ENCODE measurements around the gene CSNK1G1.

The CSNK1G1 gene

GRCh38 chr15:64152507-64153387, 203.2 kb downstream of the CSNK1G1 start:
- no peak for DNase-seq

GRCh38 chr15:64151727-64152506, 204.1 kb downstream of the CSNK1G1 start, which contains the start of gene SNX22:
Gene SNX22, plus strand, starts transcription at chr15:64151731. Its CDS starts 45 bp downstream, at chr15:64151776.
- peak; percentile 17 for DNase-seq

DNA sequence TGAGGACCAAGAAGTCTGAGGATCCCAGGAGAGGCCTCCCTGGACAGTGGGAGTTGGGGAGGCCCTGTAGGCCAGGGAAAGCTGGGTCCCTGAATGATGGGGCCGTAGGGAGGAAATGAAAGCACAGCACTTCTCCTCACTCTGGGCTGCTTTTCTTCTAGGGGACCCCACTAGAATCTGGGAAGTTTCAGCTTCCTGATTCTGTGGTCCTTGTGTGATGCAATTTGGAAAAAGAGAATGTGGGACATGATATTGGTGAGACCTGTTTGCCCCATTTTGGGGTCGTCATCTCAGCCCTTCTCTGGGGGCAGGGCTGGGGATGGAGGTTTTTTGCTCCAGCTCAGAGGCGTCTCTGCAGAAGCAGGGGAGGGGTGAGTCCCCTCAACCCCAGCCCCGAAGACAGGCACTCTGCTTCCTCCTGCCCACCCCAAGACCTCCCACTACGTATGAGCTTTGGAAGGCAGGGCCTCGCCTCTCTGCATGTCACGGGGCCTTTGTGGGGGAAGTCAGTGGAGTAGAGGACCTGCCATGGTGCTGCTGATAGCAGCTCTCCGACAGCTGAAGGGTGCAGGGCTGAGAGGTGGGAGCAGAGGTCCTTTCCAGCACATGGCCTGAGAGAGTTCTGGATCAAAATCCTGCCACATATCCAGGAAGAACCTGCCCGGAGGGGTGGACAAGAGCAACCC, 205.9 kb downstream of the CSNK1G1 start:
- DNase-seq: no peak

GRCh38 chr15:64149424-64149823, 206.5 kb downstream of the CSNK1G1 start:
- DNase-seq: no peak

DNA sequence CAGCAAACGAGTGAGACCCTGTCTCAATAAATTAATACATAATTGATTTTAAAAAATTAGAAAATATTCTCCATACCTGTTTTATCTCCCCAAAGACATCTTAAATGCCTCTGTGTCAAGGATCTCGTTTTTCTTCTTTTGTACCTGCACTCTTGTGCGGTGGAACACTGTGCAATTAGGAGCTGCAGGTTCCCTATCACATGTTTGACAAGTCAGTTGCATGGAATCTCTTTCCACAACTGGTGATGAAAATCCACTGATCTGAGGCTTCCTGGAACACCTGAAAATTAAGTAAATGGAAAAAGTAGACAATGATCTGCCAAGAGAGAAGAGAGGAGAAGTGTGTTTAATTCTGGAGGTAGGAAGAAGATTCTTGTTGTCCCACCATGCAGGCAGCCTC, 207.4 kb downstream of the CSNK1G1 start:
- no peak for DNase-seq

- DNase-seq: no peak
Observed at GRCh38 chr15:64148168-64148567, 207.8 kb downstream of the CSNK1G1 start.

- DNase-seq: no peak
Observed at GRCh38 chr15:64146885-64147681, 208.9 kb downstream of the CSNK1G1 start.

GRCh38 chr15:64146520-64146884, 209.5 kb downstream of the CSNK1G1 start:
- no peak for DNase-seq

GRCh38 chr15:64146041-64146440, 209.9 kb downstream of the CSNK1G1 start:
- no peak for DNase-seq

- DNase-seq: no peak
Observed at GRCh38 chr15:64144565-64145281, 211.2 kb downstream of the CSNK1G1 start.

- DNase-seq: no peak
Observed at GRCh38 chr15:64144192-64144564, 211.8 kb downstream of the CSNK1G1 start.

GRCh38 chr15:64143276-64143675, 212.7 kb downstream of the CSNK1G1 start:
- no peak for DNase-seq

DNA sequence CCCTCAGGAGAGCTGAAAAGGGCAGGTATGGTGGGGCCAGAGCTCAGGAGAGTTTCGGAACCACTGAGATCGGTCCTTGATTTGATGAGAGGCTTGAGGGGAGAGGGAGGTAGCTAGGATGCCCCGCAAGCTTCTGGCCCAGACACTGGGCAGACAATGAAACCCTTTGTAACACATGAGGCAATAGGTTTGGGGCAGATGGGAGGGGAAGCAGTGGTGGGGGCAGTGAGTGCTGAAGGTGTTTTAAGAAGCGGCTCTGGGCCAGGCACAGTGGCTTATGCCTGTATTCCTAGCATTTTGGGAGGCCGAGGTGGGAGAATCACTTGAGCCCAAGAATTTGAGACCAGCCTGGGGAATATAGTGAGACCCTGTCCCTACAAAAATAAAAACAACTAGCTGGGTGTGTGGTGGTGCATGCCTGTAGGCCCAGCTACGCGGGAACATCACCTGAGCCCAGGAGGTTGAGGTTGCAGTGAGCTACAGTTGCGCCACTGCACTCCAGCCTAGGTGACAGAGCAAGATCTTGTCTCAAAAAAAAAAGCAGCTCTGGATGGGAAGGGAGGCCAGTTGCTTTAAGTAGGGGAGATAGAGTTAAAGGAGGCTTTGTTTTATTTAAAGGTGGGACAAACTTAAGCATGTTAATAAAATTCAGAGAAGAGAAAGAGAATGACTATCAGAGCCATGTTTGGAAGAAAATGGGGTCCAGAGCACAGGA, 214.0 kb downstream of the CSNK1G1 start:
- DNase-seq: no peak

DNA sequence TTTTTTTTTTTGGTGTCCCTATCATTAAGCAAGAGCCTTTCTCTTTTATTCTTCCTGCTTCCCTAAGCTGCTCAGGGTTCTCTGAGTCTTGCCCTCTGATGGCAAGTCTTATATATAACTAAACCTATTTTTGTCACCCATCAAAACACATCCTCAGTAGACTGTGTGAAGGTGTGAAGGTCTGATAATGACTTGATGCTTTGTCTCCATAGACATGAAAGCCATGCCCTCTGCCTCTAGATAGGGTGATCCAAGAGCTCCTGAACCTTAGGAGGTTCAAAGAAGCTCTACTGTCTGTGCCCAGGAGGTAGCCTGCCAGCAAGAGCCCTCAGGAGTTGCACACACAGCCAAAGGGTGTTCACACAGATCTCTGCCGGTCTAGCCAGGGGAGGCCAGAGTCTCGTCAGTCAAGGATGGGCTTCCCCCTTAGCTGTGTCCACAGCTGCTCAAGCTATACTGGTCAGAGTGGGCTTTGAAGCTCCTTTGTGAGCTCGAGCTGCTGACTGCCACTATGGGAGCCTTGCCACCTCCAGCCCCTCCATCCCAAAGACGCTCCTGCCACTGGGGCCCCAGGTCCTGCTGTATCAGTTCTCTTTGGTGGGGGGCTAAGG, 217.5 kb downstream of the CSNK1G1 start:
- no peak for DNase-seq

DNA sequence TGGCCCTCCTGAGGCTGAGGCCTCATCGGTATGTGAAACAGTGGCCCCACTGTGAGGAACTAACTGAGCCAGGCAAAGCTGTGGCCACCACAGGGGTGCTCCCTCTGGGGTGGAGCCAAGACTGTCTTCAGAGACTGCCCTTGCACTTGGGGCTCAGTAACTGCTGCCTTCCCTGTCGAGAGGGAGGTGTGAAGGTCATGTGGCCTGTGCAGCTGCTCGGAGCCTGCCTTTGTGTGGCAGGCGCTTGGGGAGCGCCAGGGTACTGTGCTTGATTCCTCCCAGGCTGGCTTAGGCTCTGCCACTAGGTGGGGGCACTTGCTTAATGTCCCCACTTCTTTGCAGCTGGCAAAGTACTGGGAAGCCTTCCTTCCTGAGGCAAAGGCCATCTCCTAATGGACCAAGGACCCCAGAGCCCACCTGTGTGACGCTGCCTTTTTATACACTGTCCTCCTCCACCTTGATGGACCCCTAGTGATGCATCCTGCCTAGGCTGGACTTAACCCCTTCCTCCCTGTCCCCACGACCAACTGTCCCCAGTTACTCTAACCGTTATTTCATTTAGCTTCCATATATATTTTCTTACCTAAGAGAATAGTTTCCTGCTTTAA, 218.6 kb downstream of the CSNK1G1 start:
- DNase-seq: no peak

DNA sequence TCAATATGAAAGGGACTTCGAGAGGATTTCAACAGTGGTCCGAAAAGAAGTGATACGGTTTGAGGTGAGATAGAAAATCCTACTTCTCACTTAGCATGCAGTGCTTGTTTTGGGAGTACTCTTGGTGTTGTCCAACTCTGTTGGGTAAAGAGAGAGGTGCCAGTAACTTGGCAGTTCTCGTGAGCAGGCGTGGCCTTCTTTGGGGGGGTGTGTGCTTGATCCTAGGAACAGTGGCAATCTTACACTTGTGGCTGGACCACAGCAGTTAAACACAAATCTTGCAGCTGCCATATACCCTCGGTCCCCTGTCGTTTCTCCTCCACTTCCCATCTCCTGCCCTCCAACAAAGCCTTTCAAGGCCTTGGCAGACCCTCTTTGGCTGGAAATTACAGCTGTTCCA, 219.6 kb downstream of the CSNK1G1 start:
- DNase-seq: no peak

DNA sequence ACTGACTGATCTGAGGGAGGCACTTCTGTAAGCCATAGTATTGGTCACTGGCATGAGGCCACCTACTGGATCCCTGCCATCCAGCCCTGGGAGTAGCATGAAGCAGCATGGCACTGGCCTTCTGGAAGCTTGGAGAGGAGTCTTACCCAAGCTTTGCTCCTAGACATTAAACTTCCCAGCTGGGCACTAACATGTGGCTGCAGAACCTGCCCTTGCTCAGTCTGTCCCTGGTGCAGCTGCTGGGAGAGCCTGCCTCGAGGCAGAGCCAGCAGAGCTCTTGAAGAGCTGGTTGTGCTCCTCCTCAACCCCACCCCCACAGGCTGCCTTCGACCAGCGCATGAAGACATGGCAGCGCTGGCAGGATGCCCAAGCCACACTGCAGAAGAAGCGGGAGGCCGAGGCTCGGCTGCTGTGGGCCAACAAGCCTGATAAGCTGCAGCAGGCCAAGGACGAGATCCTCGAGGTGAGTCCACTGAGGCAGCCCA, 221.6 kb downstream of the CSNK1G1 start:
- no peak for DNase-seq

- DNase-seq: no peak
Observed at GRCh38 chr15:64133623-64134344, 222.2 kb downstream of the CSNK1G1 start.

DNA sequence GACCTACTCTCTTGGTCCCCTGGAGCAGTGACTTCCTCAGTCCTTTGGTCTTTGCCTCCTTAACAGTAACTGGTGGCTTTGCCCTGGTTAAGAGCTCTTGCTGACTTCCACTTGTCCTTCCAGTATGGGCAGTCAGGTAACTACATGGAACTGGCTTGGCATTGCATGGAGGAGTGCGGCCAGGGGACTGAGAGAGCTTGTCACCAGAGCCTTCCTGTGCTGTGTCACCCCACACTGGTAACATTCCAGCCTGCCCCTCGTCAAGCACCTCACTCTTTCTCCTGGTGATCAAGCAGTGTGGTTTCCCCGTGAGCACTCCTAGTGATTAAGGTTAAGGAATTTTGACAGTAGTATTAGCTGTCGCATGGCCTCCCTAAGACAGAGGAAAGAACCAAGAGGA, 223.8 kb downstream of the CSNK1G1 start:
- DNase-seq: no peak

Measured in central memory CD4-positive, alpha-beta T cell (primary cell).